Lung (tissue), 12 donors: Measurements from ENCODE around the gene PRSS36. TPM values are rescaled to one million over a fixed set of nuclear protein-coding genes. Genes with fewer than 3 reads are reported as not detected.
"Not testable (repeated sequence)": the region's sequence is repeated elsewhere in the genome, so short reads cannot be mapped to it uniquely, and the experiment has no call there.

Experiments
- ATAC-seq: fragments of 200-7000 bp; cut with Tn5 transposase; one replicate; pipeline ENCODE4 v1.9.1; 2020; ENCODE audit warnings: moderate number of reproducible peaks; ENCODE audit not compliant: insufficient read depth, low FRiP score
- DNase-seq, 3 donors: peaks; one replicate each; pipeline ENCODE4 v3.0.0-alpha.2; 2013 to 2017
- H3K27ac ChIP-seq, 2 donors: one replicate each; pipeline ENCODE4 v1.5.1; 2013; ENCODE audit warnings: mild to moderate bottlenecking in 2 of 2, moderate library complexity in 2 of 2, control low read depth in 1 of 2, inconsistent platforms in 1 of 2, low read depth in 1 of 2, low read length in 1 of 2
- H3K27me3 ChIP-seq, 3 donors: one replicate each; pipeline ENCODE4 v1.5.1; 2013; ENCODE audit warnings: low read length in 2 of 3; ENCODE audit not compliant: control insufficient read depth in 3 of 3, insufficient read depth in 3 of 3
- H3K36me3 ChIP-seq, 4 donors: one replicate each; pipeline ENCODE4 v1.5.1; 2013; ENCODE audit warnings: low read length in 4 of 4, mild to moderate bottlenecking in 1 of 4, moderate library complexity in 1 of 4; ENCODE audit not compliant: control insufficient read depth in 4 of 4, insufficient read depth in 4 of 4
- H3K4me1 ChIP-seq, 5 donors: one replicate each; pipeline ENCODE4 v1.5.1; 2013; ENCODE audit warnings: low read length in 5 of 5, mild to moderate bottlenecking in 2 of 5, moderate library complexity in 1 of 5; ENCODE audit not compliant: control insufficient read depth in 5 of 5, insufficient read depth in 5 of 5
- H3K4me3 ChIP-seq: one replicate; pipeline ENCODE4 v1.5.1; 2013; ENCODE audit warnings: mild to moderate bottlenecking, control low read depth, moderate library complexity
- H3K9ac ChIP-seq, 2 donors: one replicate each; pipeline ENCODE4 v1.5.1; 2013; ENCODE audit warnings: low read length in 2 of 2, control low read depth in 1 of 2; ENCODE audit not compliant: insufficient read depth in 1 of 2
- H3K9me3 ChIP-seq, 4 donors: one replicate each; pipeline ENCODE4 v1.5.1; 2013; ENCODE audit warnings: low read length in 3 of 4, mild to moderate bottlenecking in 1 of 4, moderate library complexity in 1 of 4; ENCODE audit not compliant: control insufficient read depth in 4 of 4, insufficient read depth in 3 of 4
- WGBS, 2 donors: extraction: QIAGEN DNeasy Blood & Tissue Kit; methylation state at CpG; one replicate each; pipeline ENCODE4 v1.1.7; 2013; 5-methylcytosine and 5-hydroxymethylcytosine counted together
- polyA plus RNA-seq, 2 donors: library from polyadenylated mRNA; stranded (reverse); fragments of 200-250 nt; gene quantifications; one replicate each; pipeline ENCODE4 v1.2.1, GENCODE V29; 2013
- total RNA-seq, 2 donors: library from RNA; depleted of rRNA in 1 of 2; stranded (reverse); fragments of >200 nt in 1 of 2; gene quantifications; one replicate each; pipeline ENCODE4 v1.2.1, GENCODE V29; 2014 to 2021
- TF ChIP-seq, protein P1 (sequence below): IDR thresholded peaks from 2 replicates; pipeline ENCODE4 v1.5.1; 2012; ENCODE audit warnings: mild to moderate bottlenecking; ENCODE audit errors: control extremely low read depth, extremely low read depth
- donor health status: control.
- donor health status: control.
- donor health status: Bipolar disorder and iron deficiency.
- donor health status: healthy.
- donor health status: DM: yes; HTN: yes; CAD: no.

The PRSS36 gene
- total and polyA plus RNA-seq, 4 donors = 0.43 to 4.2 (median 3.1) TPM

DNA sequence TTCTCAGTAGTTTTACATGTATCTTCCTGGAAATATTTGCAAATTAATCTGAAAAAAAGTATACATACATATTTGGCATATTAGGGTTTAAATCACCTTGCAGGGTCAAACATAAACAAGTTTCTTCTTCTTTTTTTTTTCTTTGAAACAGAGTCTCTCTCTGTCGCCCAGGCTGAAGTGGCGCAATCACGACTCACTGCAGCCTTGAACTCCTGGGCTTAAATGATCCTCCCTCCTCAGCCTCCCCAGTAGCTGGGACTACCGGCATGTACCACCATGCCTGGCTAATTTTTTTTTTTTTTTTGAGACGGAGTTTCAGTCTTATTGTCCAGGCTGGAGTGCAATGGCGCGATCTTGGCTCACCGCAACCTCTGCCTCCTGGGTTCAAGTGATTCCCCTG is 17.4 kb upstream of the PRSS36 start:
- WGBS, 2 donors = 86 to 89% methylated on average over 8 of the region's 8 CpGs
- DNase-seq = no peak

GRCh38 chr16:31157136-31157535 is 7.3 kb upstream of the PRSS36 start:
- no peaks in the 10 kb centered on the region for H3K9me3 ChIP-seq
- H3K27me3 ChIP-seq = no peaks in the 10 kb centered on the region
- TF ChIP-seq, protein P1, sequence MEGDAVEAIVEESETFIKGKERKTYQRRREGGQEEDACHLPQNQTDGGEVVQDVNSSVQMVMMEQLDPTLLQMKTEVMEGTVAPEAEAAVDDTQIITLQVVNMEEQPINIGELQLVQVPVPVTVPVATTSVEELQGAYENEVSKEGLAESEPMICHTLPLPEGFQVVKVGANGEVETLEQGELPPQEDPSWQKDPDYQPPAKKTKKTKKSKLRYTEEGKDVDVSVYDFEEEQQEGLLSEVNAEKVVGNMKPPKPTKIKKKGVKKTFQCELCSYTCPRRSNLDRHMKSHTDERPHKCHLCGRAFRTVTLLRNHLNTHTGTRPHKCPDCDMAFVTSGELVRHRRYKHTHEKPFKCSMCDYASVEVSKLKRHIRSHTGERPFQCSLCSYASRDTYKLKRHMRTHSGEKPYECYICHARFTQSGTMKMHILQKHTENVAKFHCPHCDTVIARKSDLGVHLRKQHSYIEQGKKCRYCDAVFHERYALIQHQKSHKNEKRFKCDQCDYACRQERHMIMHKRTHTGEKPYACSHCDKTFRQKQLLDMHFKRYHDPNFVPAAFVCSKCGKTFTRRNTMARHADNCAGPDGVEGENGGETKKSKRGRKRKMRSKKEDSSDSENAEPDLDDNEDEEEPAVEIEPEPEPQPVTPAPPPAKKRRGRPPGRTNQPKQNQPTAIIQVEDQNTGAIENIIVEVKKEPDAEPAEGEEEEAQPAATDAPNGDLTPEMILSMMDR = no peak
- no peak overlapping the region for H3K9ac ChIP-seq
- H3K36me3 ChIP-seq = no peaks in the 10 kb centered on the region
- no peak overlapping the region for H3K4me3 ChIP-seq
- H3K27ac ChIP-seq = no peak overlapping the region
- no peaks in the 10 kb centered on the region for H3K4me1 ChIP-seq
- WGBS, 2 donors = 23 to 27% methylated on average over 8 of the region's 8 CpGs
- DNase-seq = no peak
- ATAC-seq = no peak

More for the DNA sequence above, 17.4 kb upstream of the PRSS36 start:
- ATAC-seq = no peak
- Histone ChIP-seq H3K36me3 (no peaks in the 10 kb centered on the region), H3K27ac (no peak overlapping the region), H3K4me1 (no peaks in the 10 kb centered on the region), H3K9ac (no peak overlapping the region), H3K9me3 (no peaks in the 10 kb centered on the region), H3K4me3 (no peak overlapping the region), H3K27me3 (no peaks in the 10 kb centered on the region)
- TF ChIP-seq, protein P1 = no peak

GRCh38 chr16:31150976-31151375 is 1.1 kb upstream of the PRSS36 start:
- H3K9me3 ChIP-seq, DNase-seq, H3K36me3 ChIP-seq, H3K4me3 ChIP-seq, H3K27ac ChIP-seq, H3K4me1 ChIP-seq, H3K9ac ChIP-seq, ATAC-seq: not testable (repeated sequence)
- 49 to 73% methylated on average over 6 of the region's 6 CpGs for WGBS, 2 donors
- peaks cover 0 to 18% (median 15%) of the 10 kb centered on the region in 3 donors for H3K27me3 ChIP-seq

DNA sequence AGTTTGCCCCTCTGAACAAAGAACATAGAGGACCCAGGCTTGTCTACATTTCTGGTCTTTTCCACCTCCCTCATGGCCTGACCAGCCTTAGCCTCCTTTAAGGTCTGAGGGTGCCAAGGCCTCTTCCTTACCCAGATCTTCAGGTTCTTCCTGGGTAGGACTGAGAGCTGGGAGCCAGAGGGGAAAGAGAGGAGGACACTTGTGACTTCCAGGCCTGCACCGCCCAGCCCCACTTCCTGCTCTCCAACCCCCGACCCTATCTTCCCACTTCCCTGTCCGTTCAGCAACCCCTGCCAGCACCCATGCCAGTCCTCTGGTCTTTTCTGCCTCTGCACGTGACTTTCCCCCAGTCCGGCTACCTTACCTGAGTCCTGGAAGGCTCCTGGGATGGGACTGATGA is 534 bp downstream of the PRSS36 start:
- DNase-seq (no peak), ATAC-seq (no peak)
- TF ChIP-seq, protein P1 = no peak
- H3K9me3 ChIP-seq = no peaks in the 10 kb centered on the region
- no peak overlapping the region for H3K27ac ChIP-seq
- WGBS, 2 donors = 48 to 64% methylated on average over 5 of the region's 5 CpGs
- no peak overlapping the region for H3K9ac ChIP-seq
- no peaks in the 10 kb centered on the region for H3K36me3 ChIP-seq
- no peaks in the 10 kb centered on the region for H3K4me1 ChIP-seq
- peaks cover 0 to 24% (median 15%) of the 10 kb centered on the region in 3 donors for H3K27me3 ChIP-seq
- H3K4me3 ChIP-seq = no peak overlapping the region
